Measurements from ENCODE around the gene TRAF6. TPM values are rescaled to one million over a fixed set of nuclear protein-coding genes. Genes with fewer than 3 reads are reported as not detected.

Gene TRAF6
- total and polyA plus RNA-seq, 2 donors = 5.0 to 11.9 TPM

Other genes starting within 250 kb of the TRAF6 start
- 63.6 TPM for gene COMMD9, start 220.8 kb downstream of the TRAF6 start, total RNA-seq
- gene COMMD9, start 220.8 kb downstream of the TRAF6 start, polyA plus RNA-seq = 31.9 TPM
- 5.9 TPM for gene PRR5L, start 214.0 kb downstream of the TRAF6 start, total RNA-seq
- 4.1 TPM for gene PRR5L, start 214.0 kb downstream of the TRAF6 start, polyA plus RNA-seq
- 1,091 TPM for gene RAG1, start 57.7 kb upstream of the TRAF6 start, total RNA-seq
- gene RAG1, start 57.7 kb upstream of the TRAF6 start, polyA plus RNA-seq = 24.6 TPM
- 22.5 TPM for gene IFTAP, start 84.2 kb upstream of the TRAF6 start, total RNA-seq
- 31.8 TPM for gene IFTAP, start 84.2 kb upstream of the TRAF6 start, polyA plus RNA-seq
- 195 TPM for gene RAG2, start 88.0 kb upstream of the TRAF6 start, total RNA-seq
- 16.5 TPM for gene RAG2, start 88.0 kb upstream of the TRAF6 start, polyA plus RNA-seq

Data from thymus (tissue), 2 donors.